CD4-positive, alpha-beta T cell treated with Interferon gamma for 1 hour (primary cell): ENCODE results near the gene TMEM132A.
"Not testable (repeated sequence)": the region's sequence is repeated elsewhere in the genome, so short reads cannot be mapped to it uniquely, and the experiment has no call there.

ENCODE experiments used
- DNase-seq: peaks from one replicate; pipeline ENCODE4 v3.0.0-alpha.2; 2020

Gene TMEM132A

DNA sequence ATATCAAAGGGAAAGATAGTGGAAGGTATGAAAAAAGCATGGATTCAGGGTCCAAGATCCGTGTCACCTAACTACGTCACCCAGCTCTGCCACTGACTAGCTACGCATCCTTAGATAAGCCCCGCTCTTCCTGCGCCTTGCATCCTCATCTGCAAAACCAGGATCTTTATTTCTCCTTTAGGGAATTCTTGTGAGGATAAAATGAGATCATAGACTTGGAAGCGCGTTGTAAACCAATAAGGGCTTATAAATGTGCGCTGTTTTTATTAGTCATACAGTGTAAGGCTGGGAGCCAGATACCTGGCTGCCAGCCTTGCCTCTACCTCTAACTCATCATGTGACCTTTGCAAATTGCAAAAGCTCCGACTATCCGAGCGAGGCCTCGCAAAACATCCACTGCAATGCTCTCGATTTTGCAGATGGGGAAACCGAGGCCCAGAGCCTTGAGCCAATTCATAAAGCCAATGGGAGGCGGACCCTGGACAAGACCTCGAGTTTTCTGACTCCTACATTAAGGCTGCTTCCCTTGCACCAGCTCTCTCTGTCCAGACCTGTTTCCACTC lies 18.6 kb upstream of the TMEM132A start:
- DNase-seq, result no peak

DNA sequence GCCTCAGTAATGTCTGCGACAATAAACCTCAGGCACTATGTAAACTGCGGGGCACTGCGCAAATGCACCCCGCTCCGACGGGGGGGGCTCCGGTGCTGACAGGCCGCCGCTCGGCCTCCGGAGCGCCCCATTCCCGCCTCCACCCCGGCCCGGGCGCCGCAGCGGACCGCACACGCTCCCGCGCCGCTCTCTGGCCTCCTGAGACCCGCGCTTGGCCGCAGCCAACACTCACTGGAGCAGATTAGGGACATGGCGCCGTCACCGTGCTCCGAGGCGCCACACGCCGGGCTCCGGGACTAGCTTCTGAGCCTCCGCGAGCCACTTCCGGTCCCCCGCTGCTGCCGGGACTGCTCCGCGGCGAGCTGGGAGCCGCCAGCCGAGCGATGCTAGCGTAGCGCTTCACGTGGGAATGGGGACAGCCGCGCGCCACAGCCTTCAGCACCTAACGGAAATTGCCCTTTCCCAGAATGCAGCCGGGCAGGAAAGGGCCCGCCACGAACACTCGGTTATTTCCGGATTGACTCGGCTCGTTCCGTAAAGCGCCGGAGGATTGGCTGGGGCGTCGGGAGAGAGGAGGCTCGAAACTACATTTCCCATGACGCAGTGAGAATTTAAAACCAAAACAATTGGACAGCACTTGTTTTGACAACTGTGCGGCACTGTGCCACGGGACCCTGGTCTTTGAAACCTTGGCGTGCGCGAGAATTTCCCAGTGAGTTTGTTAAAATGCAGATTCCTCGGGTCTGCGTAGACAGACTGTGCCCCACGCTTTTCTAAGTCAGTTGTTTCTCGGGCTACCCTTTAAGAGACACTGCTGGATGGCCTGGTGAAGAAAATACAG lies 17.9 kb upstream of the TMEM132A start, which contains the start of gene PRPF19:
Gene PRPF19 (minus strand): TSS at position 454 of the 841 bp plus-strand sequence. CDS start 203 bp downstream, at position 251.
- peak; percentile 97 for DNase-seq

DNA sequence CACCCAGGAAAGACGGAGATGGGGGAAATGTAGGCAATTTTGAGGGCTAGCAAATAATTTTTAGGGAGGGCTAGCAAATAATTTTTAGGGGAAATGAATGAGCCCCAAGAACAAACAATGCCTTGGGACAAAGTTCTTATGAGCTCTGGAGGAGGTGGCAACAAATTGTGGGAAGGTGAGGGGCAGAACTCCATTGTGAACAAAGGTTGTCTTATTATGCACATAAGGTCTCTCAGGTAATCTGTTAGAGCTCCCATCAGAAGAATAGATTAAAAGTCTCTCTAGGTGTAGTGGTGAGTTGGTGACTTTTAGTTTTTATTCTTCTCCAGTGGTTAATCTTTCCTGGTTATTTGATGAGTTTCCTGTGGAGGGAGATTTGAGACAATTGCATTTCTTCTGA lies 15.5 kb upstream of the TMEM132A start:
- DNase-seq, result no peak

DNA sequence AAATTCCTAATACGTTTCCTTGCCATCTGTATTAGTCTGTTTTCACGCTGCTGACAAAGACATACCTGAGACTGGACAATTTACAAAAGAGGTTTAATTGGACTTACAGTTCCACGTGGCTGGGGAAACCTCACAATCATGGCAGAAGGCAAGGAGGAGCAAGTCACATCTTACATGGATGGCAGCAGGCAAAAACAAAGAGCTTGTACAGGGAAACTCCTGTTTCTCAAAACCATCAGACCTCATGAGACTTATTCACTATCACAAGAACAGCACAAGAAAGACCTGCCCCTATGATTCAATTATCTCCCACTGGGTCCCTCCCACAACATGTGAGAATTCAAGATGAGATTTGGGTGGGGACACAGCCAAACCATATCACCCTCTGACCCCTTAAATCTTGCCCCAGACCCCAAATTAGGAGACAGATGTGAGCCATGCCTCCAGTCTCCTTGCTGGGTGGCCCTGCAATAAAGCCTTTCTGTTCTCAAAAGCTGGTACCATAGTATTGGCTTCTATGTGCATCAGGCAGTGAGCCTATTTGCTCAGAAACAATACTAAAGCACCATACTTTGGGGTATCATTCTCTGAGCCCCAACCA lies 14.5 kb upstream of the TMEM132A start:
- DNase-seq, result not testable (repeated sequence)

- peak; percentile 67 for DNase-seq
Measured at GRCh38 chr11:60910281-60910687, 14.0 kb upstream of the TMEM132A start.

- no peak for DNase-seq
Measured at GRCh38 chr11:60910711-60911380, 13.4 kb upstream of the TMEM132A start.

GRCh38 chr11:60912223-60912850 lies 11.9 kb upstream of the TMEM132A start:
- no peak for DNase-seq

DNA sequence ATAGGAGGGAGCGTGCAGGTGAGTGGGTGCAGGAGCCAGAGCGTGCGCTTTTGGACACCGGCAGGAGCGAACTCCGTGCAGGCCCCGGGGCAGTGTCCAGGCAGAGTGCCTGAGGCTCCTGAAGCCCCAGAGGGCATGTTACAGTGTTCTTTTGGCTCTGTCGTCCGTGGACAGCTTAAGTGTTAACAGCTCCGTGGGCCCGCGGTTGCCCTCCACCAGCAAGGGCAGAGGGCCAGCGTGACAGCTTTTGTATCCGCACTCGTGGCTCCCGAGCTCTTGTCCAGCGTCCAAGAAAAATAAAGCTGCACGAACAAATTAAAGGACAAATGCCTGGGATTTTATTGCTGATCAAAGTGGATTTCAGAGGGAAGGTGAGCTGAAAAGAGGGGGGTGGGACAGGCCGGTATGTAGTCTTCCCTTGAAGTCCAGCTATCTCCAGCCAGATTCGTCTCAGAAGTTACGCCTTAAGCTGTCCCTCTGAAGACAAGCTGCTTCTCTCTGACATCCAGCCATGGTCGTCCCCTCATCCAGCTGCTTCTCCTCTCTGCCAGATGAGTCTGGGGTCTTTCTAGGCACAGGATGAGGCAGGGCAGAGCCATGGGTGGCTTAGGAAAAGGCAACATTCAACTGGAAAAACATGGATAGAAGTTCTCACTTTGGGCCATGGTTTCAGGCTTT lies 11.3 kb upstream of the TMEM132A start:
- no peak for DNase-seq

DNA sequence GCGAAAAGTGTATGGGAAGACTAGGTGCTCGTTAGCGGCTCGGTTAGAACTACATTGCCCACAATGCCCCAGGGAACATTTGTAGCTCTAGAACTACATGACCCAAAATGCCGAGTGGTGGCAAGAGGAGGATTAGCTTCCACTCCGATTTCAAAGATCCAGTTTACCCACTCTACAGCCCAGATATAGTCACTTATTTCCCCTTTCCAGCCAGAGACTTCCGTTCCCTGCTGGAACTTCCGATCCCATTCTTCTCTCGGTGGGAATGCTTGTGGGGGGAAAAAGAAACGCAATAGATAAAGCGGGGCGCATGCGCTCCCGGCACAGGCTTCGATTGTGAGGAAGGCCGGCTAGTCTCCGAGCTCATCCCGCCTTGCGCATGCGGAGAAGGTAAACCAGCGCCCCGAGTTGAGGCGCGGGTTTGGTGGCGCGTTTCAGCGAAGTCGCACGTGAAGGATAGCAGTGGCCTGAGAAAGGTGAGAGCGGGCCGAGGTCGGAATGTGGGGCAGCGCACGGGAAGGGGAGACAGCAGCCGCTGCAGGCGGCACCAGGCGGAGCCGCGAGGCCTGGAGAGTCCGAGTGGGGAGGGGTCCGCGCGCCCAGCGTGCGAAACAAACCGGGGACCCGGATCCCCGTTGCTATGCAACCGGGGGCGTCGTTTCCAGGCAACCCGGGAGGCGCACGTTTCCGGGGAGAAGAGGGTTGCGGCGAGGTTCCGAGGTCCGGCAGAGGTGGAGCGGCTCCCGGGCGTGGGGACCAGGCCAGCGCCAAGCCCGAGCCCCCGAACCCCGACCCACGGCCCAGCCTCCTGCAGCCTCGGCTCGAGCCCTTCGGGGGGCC lies 10.2 kb upstream of the TMEM132A start, which contains the start of gene TMEM109:
Gene TMEM109 (plus strand): TSS at position 366 of the 840 bp plus-strand sequence. CDS start 5,536 bp downstream, outside the sequence.
- DNase-seq, result peak; percentile 89

DNA sequence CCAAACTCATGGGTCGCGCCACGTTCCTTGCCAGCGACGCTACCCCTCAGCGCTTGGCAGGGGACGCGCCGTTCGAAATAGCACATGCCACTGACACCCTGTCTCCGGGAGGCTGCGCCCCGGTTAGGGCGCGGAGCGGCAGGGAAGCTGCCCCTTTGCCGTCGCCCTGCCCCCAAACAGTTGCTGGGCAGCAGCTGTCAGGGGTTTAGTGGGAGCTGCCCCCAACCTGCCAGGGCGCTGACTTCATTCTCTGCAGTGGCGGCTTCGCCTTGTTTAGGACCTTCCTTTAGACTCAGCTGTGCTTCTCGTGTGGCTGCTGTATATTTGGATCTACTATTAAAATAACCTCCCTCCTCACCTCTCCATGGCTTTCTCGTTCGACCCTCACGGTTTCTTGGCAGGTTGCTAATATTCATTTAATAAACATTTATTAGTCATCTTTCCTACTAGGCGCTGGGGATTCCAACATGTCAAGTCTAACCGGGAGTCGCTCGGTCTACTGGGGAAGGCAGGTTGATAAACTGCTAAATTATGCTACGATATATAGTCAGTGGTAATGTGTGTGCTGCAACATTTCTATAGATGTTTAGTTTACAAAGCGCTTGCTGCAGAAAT lies 9.5 kb upstream of the TMEM132A start:
- no peak for DNase-seq

DNA sequence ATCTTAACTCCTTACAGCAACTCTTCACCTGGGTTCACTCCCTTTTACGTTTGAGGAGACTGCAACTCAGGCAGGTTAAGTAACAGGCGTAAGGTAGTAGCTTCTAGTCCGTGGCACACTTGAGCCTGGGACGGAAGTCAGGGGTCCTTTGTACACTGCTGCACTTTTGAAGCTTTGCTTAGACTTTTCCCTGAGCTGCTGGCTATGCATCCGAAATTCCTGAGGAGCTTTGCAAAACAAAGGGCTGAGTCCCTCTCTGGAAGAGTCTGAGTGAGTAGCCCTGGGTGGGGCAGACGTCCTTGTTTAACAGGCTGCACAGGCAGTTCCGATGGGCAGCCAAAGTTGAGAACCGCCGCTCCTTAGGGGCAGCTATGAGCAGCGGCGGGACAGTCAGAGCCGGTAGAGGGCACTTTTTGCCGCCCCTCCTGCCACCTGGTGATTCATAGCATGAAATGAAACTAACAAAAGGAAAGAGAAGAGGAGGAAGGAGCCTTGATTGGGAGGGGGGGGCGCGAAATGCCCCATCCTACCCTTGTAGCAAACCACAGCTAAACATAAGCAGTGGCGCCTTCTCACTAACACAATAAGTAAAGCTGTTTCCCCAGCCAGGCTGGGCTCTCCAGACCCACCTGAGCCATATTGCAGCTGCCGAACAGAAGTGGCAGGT lies 8.9 kb upstream of the TMEM132A start:
- DNase-seq, result peak; percentile 73

DNA sequence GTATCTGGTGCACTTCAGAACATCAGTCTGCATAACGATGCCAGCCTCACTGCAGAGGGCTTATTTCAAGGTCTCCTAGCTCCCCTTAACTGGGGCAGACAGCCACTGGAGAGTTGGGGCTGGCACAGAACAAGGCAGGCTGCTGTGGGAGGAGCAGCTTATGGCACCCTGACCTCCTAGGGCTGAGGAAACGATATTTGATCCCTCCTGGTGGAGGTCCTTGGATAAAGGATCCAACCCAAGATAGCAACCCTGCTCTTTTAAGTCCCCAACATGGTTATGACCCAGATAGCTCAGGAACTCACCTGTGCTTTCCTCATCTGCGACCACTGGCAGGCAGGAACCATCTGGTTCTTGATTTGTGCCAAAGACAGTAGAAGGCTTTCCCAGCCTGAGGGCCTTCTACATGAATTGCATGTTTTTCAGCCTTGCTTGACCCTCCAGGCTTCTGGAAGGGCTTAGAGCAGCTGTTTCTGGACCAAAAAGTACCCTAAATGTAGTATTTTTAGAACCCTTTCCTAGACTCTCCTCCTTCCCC lies 7.5 kb upstream of the TMEM132A start:
- DNase-seq, result no peak

DNA sequence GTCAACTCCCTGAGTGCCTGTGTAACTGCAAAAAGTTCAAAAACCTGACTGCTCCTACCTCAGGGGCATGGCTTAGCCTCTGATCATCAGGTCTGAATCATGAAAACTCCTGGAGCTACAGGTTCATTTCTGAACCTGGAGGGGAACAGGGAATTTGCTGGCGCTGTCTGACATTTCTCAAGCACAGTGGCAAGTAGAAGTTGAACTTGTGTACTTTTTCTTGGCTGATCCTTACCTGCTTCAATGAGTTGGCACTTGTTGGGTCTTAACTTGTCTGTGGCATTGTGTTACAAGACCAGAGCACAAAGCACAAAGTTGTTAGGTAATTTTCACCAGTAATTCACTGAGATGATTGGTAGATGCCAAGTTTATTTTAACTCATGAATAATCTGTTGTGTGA lies 7.0 kb upstream of the TMEM132A start:
- DNase-seq, result no peak

DNA sequence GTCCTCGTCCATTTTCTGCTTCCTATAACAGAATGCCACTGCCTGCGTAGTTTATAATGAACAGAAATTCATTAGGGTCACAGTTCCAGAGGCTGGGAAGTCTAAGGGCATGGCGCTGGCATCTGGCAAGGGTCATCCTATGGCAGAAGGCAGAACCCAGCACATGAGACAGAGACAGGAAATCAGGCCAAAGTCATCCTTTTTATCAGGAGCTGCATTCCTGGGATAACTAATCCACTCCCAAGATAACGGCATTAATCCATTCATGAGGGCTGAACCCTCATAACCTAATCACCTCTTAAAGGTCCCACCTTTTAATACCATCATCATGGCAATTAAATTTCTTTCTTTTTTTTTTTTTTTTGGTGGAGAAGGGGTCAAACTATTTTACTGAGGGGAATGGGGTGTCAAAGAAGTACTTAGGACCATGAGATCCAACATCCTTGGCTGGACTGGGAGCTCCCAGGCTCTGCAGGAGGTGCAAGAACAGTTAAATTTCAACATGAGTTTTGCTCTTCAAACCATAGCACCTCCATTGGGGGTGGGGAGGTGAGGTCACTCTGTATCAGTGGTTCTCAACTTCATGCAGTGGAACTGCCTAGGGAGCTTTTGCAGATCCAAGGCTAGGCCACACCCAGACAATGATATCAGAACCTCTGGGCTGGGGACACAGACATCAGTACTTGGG lies 5.9 kb upstream of the TMEM132A start:
- DNase-seq, result no peak

DNA sequence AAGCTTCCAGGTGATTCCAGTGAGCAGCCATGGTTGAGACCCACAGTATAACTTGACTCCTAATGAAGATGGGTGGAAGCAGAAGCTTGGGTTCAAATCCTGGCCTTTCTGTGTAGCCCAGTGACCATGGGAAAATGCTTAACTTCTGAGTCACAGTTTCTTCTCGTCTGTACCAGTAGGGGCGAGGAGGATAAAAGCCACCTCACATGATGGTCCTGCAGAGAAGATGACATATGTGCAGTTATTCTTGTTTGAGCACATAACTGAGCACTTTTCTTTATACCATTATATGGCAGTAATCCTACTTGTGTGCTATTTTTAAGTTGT lies 5.4 kb upstream of the TMEM132A start:
- no peak for DNase-seq

DNA sequence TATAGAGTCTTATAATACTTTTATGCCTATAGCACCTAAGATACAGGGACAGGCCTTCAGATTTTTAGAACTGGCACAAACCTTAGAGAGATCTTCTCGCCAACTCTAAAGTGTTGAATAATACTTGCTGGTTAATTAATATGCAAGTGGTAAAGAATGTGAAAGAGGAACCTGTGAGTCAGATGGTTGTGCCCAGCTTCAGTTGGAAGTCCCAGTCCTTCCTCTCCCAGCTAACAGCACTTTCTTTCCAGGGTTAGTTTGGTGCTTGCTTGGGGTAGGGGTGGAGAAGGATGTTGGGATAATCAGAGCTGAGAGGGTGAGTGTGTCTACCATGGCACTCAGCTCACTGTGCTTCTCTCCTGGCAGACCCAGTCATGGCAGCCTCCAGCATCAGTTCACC lies 4.9 kb upstream of the TMEM132A start:
- DNase-seq, result no peak

DNA sequence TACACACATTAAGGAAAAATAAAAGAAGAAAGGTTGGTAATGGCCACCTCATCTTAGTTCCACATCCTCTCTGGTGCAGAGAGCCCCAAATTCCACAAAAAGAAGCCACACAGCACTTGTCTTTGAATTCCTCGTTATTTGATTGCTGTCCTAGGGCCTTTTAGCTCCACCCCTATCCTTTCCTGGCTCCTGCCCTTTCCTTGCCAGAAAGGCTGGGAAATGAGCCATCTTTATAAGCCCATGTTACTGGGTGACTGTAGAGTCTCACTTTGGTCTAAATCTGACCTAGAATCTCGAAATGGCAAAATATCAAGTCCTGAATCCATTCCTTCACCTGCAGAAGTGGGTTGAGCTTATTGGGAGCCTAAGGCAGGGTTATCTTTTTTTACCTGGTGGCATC lies 4.3 kb upstream of the TMEM132A start:
- DNase-seq, result no peak

DNA sequence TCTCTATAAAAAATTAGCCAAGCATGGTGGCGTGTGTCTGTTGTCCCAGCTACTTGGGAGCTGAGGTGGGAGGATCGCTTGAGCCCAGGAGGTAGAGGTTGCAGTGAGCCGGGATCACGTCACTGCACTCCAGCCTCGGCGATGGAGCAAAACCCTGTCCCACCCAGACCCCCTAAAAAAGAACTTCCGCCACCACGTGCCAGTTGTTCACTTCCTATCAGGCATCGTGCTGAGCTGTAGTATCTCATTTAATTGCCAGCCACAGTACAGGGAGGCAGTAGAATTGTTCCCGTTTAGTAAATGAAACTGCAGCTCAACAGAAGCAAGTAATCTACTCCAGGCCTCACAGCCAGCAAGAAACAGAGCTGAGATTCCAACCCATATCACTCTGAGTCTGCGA lies 3.0 kb upstream of the TMEM132A start:
- DNase-seq, result no peak

- no peak for DNase-seq
Measured at GRCh38 chr11:60921777-60922335, 2.4 kb upstream of the TMEM132A start.
